Hepatocyte (in vitro differentiated cells): ENCODE data around the gene KDM2A. TPM values are rescaled to one million over a fixed set of nuclear protein-coding genes. Genes with fewer than 3 reads are reported as not detected.
A peak's percentile ranks its signal among the peaks of the same experiment; 100 is the strongest.

ENCODE experiments used
- DNase-seq: peaks from one replicate; pipeline ENCODE4 v3.0.0-alpha.2; 2016; ENCODE audit warnings: low spot score
- H2AFZ ChIP-seq: fragments of 200-600 bp; sonication (generic); 2 replicates; pipeline ENCODE4 v1.6.0; 2016; ENCODE audit warnings: antibody characterized with exemption, mild to moderate bottlenecking
- H3K27ac ChIP-seq: fragments of 200-600 bp; sonication (generic); 2 replicates; pipeline ENCODE4 v1.5.1; 2016; ENCODE audit warnings: mild to moderate bottlenecking
- H3K27me3 ChIP-seq: fragments of 200-600 bp; sonication (generic); 2 replicates; pipeline ENCODE4 v1.6.1; 2016
- H3K36me3 ChIP-seq: fragments of 200-600 bp; sonication (generic); replicated peaks from 2 replicates; pipeline ENCODE4 v1.5.1; 2016; ENCODE audit warnings: low read depth; ENCODE audit not compliant: insufficient read depth
- H3K4me1 ChIP-seq: fragments of 200-600 bp; sonication (generic); 2 replicates; pipeline ENCODE4 v1.5.1; 2016; ENCODE audit warnings: mild to moderate bottlenecking, moderate library complexity; ENCODE audit not compliant: insufficient read depth
- H3K4me2 ChIP-seq: fragments of 200-600 bp; sonication (generic); 2 replicates; pipeline ENCODE4 v1.6.0; 2016
- H3K4me3 ChIP-seq: fragments of 200-600 bp; sonication (generic); 2 replicates; pipeline ENCODE4 v1.5.1; 2016; ENCODE audit warnings: mild to moderate bottlenecking
- H3K79me2 ChIP-seq: fragments of 200-600 bp; sonication (generic); 2 replicates; pipeline ENCODE4 v1.6.0; 2017; ENCODE audit warnings: mild to moderate bottlenecking
- H3K9me2 ChIP-seq: fragments of 200-600 bp; sonication (generic); replicated peaks from 2 replicates; pipeline ENCODE4 v1.6.0; 2017; ENCODE audit warnings: mild to moderate bottlenecking; ENCODE audit not compliant: insufficient read depth
- H3K9me3 ChIP-seq: fragments of 200-600 bp; sonication (generic); 2 replicates; pipeline ENCODE4 v1.5.1; 2016; ENCODE audit warnings: low read depth, mild to moderate bottlenecking
- H4K20me1 ChIP-seq: fragments of 200-600 bp; sonication (generic); 2 replicates; pipeline ENCODE4 v1.6.0; 2016; ENCODE audit warnings: mild to moderate bottlenecking; ENCODE audit not compliant: insufficient read depth, poor library complexity, severe bottlenecking
- CTCF ChIP-seq: fragments of 200-600 bp; sonication (generic); IDR thresholded peaks from 2 replicates; pipeline ENCODE4 v1.5.1; 2016; ENCODE audit warnings: antibody characterized with exemption, mild to moderate bottlenecking; ENCODE audit not compliant: poor library complexity
- EZH2 ChIP-seq: fragments of 200-600 bp; sonication (generic); IDR thresholded peaks from 2 replicates; pipeline ENCODE4 v1.6.1; 2016; ENCODE audit warnings: antibody characterized with exemption, mild to moderate bottlenecking, borderline replicate concordance
- EZH2phosphoT487 ChIP-seq: fragments of 200-600 bp; sonication (generic); IDR thresholded peaks from one replicate; pipeline ENCODE4 v1.6.1; 2018; ENCODE audit warnings: antibody characterized with exemption, mild to moderate bottlenecking, low read depth, moderate library complexity; ENCODE audit not compliant: unreplicated experiment, severe bottlenecking
- WGBS: methylation state at CpG from one replicate; pipeline ENCODE4 v1.1.6; 2016; ENCODE audit warnings: low lambda C conversion rate; ENCODE audit errors: missing lambda C conversion rate; 5-methylcytosine and 5-hydroxymethylcytosine counted together
- polyA plus RNA-seq: library from polyadenylated mRNA; unstranded; fragments of >200 nt; fragmentation: Nextera tagmentation; extraction: Ambion mirVana; gene quantifications from 2 replicates; pipeline ENCODE4 v1.2.1, GENCODE V29; 2016
- total RNA-seq: library from RNA; depleted of rRNA; stranded (reverse); fragments of >200 nt; gene quantifications from 2 replicates; pipeline ENCODE4 v1.2.3, GENCODE V29; 2014

Gene KDM2A
- total and polyA plus RNA-seq, 2 experiments from 2014 or later: 18.7 to 51.2 TPM

DNA sequence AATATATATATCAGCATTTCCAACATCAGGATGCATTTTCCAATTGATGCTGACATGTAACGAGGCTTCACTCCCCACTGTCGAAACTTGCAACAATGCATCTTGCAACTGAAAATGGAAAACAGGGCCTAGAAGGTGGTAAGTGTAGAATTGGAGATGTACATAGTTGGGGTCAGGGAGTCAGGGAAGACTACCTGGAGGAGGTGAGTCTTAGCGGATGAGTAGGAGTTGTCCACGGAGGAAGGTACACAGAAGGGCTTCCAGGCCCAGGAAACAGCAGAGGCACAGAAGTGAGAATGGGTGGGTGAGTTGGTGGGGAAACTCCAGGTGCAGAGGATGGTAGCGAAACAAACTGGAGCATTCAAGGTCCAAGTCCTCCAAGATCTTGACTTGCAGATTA, 145.2 kb downstream of the KDM2A start:
- Histone ChIP-seq H3K4me2 (no peak overlapping the region), H4K20me1 (peaks cover 21% of the 10 kb centered on the region), H3K79me2 (peaks cover 34% of the 10 kb centered on the region), H3K9me3 (no peaks in the 10 kb centered on the region), H3K9me2 (no peaks in the 10 kb centered on the region), H3K36me3 (no peaks in the 10 kb centered on the region), H3K27ac (no peak overlapping the region), H3K4me3 (no peak overlapping the region), H3K27me3 (no peaks in the 10 kb centered on the region), H3K4me1 (peaks cover 23% of the 10 kb centered on the region), H2AFZ (no peak overlapping the region)
- DNase-seq: no peak
- WGBS: 98% methylated on average over 5 of the region's 5 CpGs
- TF ChIP-seq EZH2phosphoT487 (no peak), EZH2 (no peak), CTCF (no peak)

GRCh38 chr11:67264877-67265632, 146.0 kb downstream of the KDM2A start:
- H3K36me3 ChIP-seq: no peaks in the 10 kb centered on the region
- no peak for TF ChIP-seq CTCF
- TF ChIP-seq EZH2: no peak
- TF ChIP-seq EZH2phosphoT487: no peak
- H2AFZ ChIP-seq: no peak overlapping the region
- no peaks in the 10 kb centered on the region for H3K27me3 ChIP-seq
- no peaks in the 10 kb centered on the region for H3K9me3 ChIP-seq
- H3K4me2 ChIP-seq: no peak overlapping the region
- H3K4me1 ChIP-seq: peaks cover 30% of the 10 kb centered on the region
- H3K79me2 ChIP-seq: peaks cover 42% of the 10 kb centered on the region
- peaks cover 28% of the 10 kb centered on the region for H4K20me1 ChIP-seq
- H3K9me2 ChIP-seq: no peaks in the 10 kb centered on the region
- no peak overlapping the region for H3K27ac ChIP-seq
- no peak overlapping the region for H3K4me3 ChIP-seq
- WGBS: 94% methylated on average over 5 of the region's 7 CpGs
- no peak for DNase-seq

- H3K4me2 ChIP-seq: peak overlapping the region; percentile 81
- WGBS: 21% methylated on average over 39 of the region's 54 CpGs
Observed at GRCh38 chr11:67265633-67266448, 146.8 kb downstream of the KDM2A start.

More at GRCh38 chr11:67265633-67266448, 146.8 kb downstream of the KDM2A start:
- Histone ChIP-seq H3K36me3 (no peaks in the 10 kb centered on the region), H4K20me1 (peaks cover 34% of the 10 kb centered on the region), H2AFZ (peak overlapping the region; percentile 53), H3K27ac (peak overlapping the region; percentile 75), H3K27me3 (no peaks in the 10 kb centered on the region), H3K9me2 (no peaks in the 10 kb centered on the region), H3K4me3 (no peak overlapping the region), H3K9me3 (no peaks in the 10 kb centered on the region), H3K79me2 (peaks cover 50% of the 10 kb centered on the region), H3K4me1 (peaks cover 37% of the 10 kb centered on the region)
- TF ChIP-seq CTCF (peak; percentile 81), EZH2phosphoT487 (no peak), EZH2 (no peak)
- peak; percentile 89 for DNase-seq
